Measurements from ENCODE around the gene UMODL1.
A peak's percentile ranks its signal among the peaks of the same experiment; 100 is the strongest.

UMODL1 gene

DNA sequence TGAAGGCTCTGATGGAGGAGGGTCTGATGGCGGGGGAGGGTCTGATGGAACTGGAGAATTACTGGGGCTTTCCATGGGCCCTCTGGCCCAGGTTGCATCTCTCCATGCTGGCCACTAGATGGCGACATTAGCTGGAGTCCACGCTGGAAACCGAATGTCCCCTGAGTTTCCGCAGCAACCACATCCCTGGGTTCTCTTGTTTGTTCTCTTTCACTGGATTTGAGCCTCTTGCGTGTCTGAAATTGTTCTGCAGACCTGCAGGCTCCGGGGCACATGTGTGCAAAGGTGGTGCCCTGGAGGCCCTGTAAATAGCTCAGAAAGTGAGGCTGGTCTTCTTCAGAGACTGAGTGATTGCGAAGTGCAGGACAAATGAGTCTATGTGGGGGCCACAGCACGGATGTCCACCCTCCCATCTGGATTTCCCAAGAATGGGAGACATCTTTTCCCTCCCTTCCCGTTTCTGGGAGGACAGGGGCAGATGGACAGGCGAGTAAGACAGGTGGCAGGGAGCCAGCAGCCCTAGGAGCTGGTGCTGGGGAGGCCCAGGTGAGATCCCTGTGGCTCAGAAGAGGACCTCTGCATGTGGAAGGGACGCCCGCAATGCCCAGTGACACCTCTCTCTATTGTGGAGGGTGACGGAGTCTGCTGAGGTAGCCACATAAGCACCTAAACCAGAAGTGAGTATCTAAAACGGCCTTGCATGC, 74.6 kb downstream of the UMODL1 start:
- TF ChIP-seq, protein P1, sequence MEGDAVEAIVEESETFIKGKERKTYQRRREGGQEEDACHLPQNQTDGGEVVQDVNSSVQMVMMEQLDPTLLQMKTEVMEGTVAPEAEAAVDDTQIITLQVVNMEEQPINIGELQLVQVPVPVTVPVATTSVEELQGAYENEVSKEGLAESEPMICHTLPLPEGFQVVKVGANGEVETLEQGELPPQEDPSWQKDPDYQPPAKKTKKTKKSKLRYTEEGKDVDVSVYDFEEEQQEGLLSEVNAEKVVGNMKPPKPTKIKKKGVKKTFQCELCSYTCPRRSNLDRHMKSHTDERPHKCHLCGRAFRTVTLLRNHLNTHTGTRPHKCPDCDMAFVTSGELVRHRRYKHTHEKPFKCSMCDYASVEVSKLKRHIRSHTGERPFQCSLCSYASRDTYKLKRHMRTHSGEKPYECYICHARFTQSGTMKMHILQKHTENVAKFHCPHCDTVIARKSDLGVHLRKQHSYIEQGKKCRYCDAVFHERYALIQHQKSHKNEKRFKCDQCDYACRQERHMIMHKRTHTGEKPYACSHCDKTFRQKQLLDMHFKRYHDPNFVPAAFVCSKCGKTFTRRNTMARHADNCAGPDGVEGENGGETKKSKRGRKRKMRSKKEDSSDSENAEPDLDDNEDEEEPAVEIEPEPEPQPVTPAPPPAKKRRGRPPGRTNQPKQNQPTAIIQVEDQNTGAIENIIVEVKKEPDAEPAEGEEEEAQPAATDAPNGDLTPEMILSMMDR (IDR thresholded peaks at IDR 0.05; ENCODE audit: borderline replicate concordance, control extremely low read depth, extremely low read depth, insufficient read depth, missing control alignments): peak; percentile 84
- in situ Hi-C loops (cut with MboI; ENCODE audit: low sequenced_read_pairs, unreplicated experiment): no loop called here
- DNase-seq (ENCODE audit: low spot score): peak; percentile 89

DNA sequence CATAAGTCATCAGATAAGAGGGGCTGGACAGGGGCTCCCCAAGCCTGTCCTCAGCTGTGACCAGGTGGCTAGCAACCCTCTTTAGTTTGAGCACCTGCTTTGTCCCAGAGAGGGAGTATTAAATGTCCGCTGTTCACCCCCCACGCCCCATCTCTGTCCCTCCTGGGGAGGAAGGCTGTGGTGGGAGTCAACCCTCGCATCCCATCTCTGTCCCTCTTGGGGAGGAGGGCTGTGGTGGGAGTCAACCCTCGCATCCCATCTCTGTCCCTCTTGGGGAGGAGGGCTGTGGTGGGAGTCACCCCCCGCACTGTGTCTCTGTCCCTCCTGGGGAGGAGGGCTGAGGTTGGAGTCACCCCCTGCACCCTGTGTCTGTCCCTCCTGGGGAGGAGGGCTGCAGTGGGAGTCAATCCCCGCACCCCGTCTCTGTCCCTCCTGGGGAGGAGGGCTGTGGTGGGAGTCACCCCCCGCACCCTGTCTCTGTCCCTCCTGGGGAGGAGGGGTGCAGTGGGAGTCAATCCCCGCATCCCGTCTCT, 75.2 kb downstream of the UMODL1 start:
- in situ Hi-C loops (cut with MboI; ENCODE audit: low sequenced_read_pairs, unreplicated experiment): no loop called here
- no peak for DNase-seq (ENCODE audit: low spot score)
- TF ChIP-seq, protein P1 (IDR thresholded peaks at IDR 0.05; ENCODE audit: borderline replicate concordance, control extremely low read depth, extremely low read depth, insufficient read depth, missing control alignments): no peak

DNA sequence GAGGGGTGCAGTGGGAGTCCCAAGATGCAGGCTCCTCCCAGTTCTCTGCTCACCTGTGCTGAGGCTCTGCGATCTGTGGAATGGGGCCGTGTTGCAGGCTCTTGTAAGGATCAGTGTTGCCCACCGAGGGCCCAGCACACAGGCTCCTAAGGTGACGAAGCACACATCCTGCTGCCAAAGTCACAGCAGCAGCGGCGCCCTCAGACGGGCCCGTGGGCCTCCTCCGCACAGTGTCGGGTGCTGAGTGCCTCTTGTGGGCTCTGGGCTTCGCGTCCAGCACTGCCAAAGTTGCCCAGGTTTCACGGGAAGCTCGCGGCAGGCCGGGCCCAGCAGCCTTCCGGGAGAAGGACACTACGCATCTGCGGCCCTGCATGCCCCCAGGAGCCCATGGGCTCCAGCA, 75.7 kb downstream of the UMODL1 start:
- in situ Hi-C loops (cut with MboI; ENCODE audit: low sequenced_read_pairs, unreplicated experiment): no loop called here
- TF ChIP-seq, protein P1 (IDR thresholded peaks at IDR 0.05; ENCODE audit: borderline replicate concordance, control extremely low read depth, extremely low read depth, insufficient read depth, missing control alignments): no peak
- DNase-seq (ENCODE audit: low spot score): no peak

DNA sequence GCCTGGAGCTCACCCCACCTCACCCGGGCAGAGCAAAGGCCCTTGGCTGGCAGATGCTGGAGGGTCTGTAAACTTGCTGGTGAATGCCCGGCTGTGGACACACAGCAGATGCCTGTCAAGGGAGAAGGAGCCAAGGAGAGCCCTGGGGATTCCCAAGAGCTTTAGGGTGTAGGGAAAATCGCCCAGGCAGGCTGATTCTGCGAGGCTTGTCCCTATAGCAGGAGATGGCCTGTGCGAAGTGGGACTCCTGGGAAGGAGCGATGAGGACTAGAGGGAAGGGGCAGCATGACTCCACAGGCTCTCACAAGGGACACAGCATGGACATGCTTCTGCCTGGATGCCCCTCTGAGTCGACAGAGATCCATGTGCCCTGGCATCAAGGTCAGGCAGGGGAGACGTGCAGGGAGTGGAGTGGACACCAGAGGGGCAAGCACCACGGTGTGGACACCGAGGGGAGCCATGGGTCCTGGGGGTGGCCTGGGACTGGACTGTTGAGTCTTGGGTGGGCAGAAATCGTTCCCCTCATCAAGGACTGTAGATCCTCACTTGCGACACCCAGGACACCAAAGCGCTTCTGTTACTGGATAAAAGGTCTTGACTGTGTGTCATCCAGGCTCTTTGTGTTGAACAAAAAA, 76.4 kb downstream of the UMODL1 start:
- in situ Hi-C loops (cut with MboI; ENCODE audit: low sequenced_read_pairs, unreplicated experiment): no loop called here
- TF ChIP-seq, protein P1 (IDR thresholded peaks at IDR 0.05; ENCODE audit: borderline replicate concordance, control extremely low read depth, extremely low read depth, insufficient read depth, missing control alignments): no peak
- DNase-seq (ENCODE audit: low spot score): no peak

DNA sequence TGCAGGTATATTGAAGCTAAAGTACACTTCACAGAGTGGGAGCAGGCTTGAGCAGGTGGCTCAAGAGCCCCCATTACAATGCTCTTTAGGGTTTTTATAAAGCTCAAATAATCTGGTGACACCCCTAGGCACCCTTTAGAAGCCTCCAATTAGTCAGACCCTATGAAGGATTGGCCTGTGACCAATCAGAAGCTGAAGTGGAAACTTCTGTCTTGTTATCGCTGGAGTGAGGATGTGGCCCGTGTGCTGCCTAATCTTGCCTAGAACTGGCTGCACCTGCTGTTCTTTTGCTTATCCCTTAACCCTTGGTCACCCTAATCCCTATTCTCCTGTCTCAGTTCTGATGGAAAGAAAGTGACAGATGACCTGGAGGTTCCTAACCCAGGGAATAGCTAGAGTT, 77.0 kb downstream of the UMODL1 start:
- no peak for DNase-seq (ENCODE audit: low spot score)
- TF ChIP-seq, protein P1 (IDR thresholded peaks at IDR 0.05; ENCODE audit: borderline replicate concordance, control extremely low read depth, extremely low read depth, insufficient read depth, missing control alignments): no peak
- in situ Hi-C loops (cut with MboI; ENCODE audit: low sequenced_read_pairs, unreplicated experiment): no loop called here

DNA sequence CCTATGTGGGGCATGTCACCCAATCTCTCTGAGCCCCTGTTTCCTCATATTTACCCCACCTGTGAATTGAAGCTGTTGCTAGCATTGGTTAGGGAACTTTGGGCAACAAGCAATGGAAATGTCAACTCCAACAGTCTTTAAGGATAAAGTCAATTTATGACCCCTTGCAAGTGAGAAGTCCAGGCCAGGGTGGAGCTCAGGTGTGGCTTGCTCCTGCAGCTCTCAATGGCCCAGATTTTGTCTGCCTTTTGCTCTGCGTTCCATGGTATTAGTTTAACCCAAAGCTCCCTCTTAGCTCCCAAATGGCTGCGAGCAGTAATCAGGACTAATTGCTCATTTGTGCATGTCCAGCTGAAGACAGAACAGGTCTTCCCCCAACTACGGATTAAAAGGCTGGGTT, 77.5 kb downstream of the UMODL1 start:
- TF ChIP-seq, protein P1 (IDR thresholded peaks at IDR 0.05; ENCODE audit: borderline replicate concordance, control extremely low read depth, extremely low read depth, insufficient read depth, missing control alignments): no peak
- in situ Hi-C loops (cut with MboI; ENCODE audit: low sequenced_read_pairs, unreplicated experiment): no loop called here
- DNase-seq (ENCODE audit: low spot score): no peak

Measured in GM13976 (cell line).